Stimulated activated naive B cell treated with anti-CD40 and anti-IgM and Interleukin-4, amounts not matched to agents 10 μg/mL and 1 μg/mL and 100 μg/mL, for 72 hours (primary cell): ENCODE results near the gene ATP1A3.

Experiments
- ATAC-seq, 2 donors: fragments of 150-1000 bp; cut with Tn5 transposase; replicated peaks; 2 replicates each; pipeline ENCODE4 v1.10.0; 2021; ENCODE audit warnings: moderate library complexity in 1 of 2
- DNase-seq: peaks from one replicate; pipeline ENCODE4 v3.0.0; 2021
- H3K27ac Mint-ChIP-seq: one replicate; pipeline ENCODE4 v1.8.0; 2022; ENCODE audit warnings: mild to moderate bottlenecking, mixed read lengths
- H3K27me3 Mint-ChIP-seq, 2 donors: one replicate each; pipeline ENCODE4 v1.8.0; 2022; ENCODE audit warnings: mixed read lengths in 2 of 2
- H3K36me3 Mint-ChIP-seq, 2 donors: one replicate each; pipeline ENCODE4 v1.8.0; 2022; ENCODE audit warnings: mixed read lengths in 2 of 2, mild to moderate bottlenecking in 1 of 2
- H3K4me1 Mint-ChIP-seq, 2 donors: one replicate each; pipeline ENCODE4 v1.8.0; 2022; ENCODE audit warnings: mixed read lengths in 2 of 2, mild to moderate bottlenecking in 1 of 2
- H3K4me3 Mint-ChIP-seq, 2 donors: one replicate each; pipeline ENCODE4 v1.8.0; 2022; ENCODE audit warnings: mild to moderate bottlenecking in 2 of 2, mixed read lengths in 2 of 2, moderate library complexity in 1 of 2
- H3K9me3 Mint-ChIP-seq, 2 donors: one replicate each; pipeline ENCODE4 v1.8.0; 2022; ENCODE audit warnings: mixed read lengths in 2 of 2, mild to moderate bottlenecking in 1 of 2

Gene ATP1A3

GRCh38 chr19:41937525-41938468 is 56.2 kb downstream of the ATP1A3 start:
- H3K4me3 Mint-ChIP-seq, result peak overlapping the region; percentile 53 to 58
- H3K4me1 Mint-ChIP-seq, result peaks cover 50 to 72% of the 10 kb centered on the region in 2 donors
- H3K36me3 Mint-ChIP-seq, result peaks cover 2 to 13% of the 10 kb centered on the region in 2 donors
- H3K27ac Mint-ChIP-seq, result peak overlapping the region; percentile 43
- ATAC-seq (no peak), DNase-seq (no peak)
- no peaks in the 10 kb centered on the region for H3K9me3 Mint-ChIP-seq
- peaks cover 5 to 7% of the 10 kb centered on the region in 2 donors for H3K27me3 Mint-ChIP-seq

GRCh38 chr19:41936961-41937360 is 57.1 kb downstream of the ATP1A3 start:
- peaks cover 53 to 75% of the 10 kb centered on the region in 2 donors for H3K4me1 Mint-ChIP-seq
- DNase-seq (no peak), ATAC-seq (no peak)
- peak overlapping the region; percentile 37 for H3K27ac Mint-ChIP-seq
- peaks cover 5 to 7% of the 10 kb centered on the region in 2 donors for H3K27me3 Mint-ChIP-seq
- no peaks in the 10 kb centered on the region for H3K9me3 Mint-ChIP-seq
- H3K4me3 Mint-ChIP-seq, result peak overlapping the region in 1 of 2 donors; percentile 5
- peaks cover 2 to 11% of the 10 kb centered on the region in 2 donors for H3K36me3 Mint-ChIP-seq

GRCh38 chr19:41936416-41936850 is 57.6 kb downstream of the ATP1A3 start:
- Mint-ChIP-seq H3K36me3 (peaks cover 2 to 7% of the 10 kb centered on the region in 2 donors), H3K4me3 (no peak overlapping the region), H3K4me1 (peaks cover 48 to 73% of the 10 kb centered on the region in 2 donors), H3K9me3 (no peaks in the 10 kb centered on the region), H3K27me3 (peaks cover 5 to 7% of the 10 kb centered on the region in 2 donors), H3K27ac (peak overlapping the region; percentile 37)
- no peak for DNase-seq
- no peak for ATAC-seq

GRCh38 chr19:41935760-41936415 is 58.1 kb downstream of the ATP1A3 start:
- DNase-seq (no peak), ATAC-seq (no peak)
- Mint-ChIP-seq H3K27me3 (peaks cover 5 to 7% of the 10 kb centered on the region in 2 donors), H3K9me3 (no peaks in the 10 kb centered on the region), H3K4me1 (peaks cover 49 to 74% of the 10 kb centered on the region in 2 donors), H3K36me3 (peaks cover 2 to 4% of the 10 kb centered on the region in 2 donors), H3K27ac (no peak overlapping the region), H3K4me3 (no peak overlapping the region)

GRCh38 chr19:41934849-41935374 is 59.1 kb downstream of the ATP1A3 start:
- Mint-ChIP-seq H3K4me3 (peak overlapping the region; percentile 1 to 10), H3K4me1 (peaks cover 54 to 79% of the 10 kb centered on the region in 2 donors)

GRCh38 chr19:41933693-41934426 is 60.2 kb downstream of the ATP1A3 start:
- Mint-ChIP-seq H3K36me3 (no peaks in the 10 kb centered on the region), H3K27me3 (peaks cover 5 to 7% of the 10 kb centered on the region in 2 donors), H3K9me3 (no peaks in the 10 kb centered on the region), H3K4me3 (peak overlapping the region; percentile 5 to 23), H3K4me1 (peaks cover 57 to 86% of the 10 kb centered on the region in 2 donors), H3K27ac (peak overlapping the region; percentile 73)
- no peak for DNase-seq
- ATAC-seq, result peak; percentile 29

More at GRCh38 chr19:41934849-41935374, 59.1 kb downstream of the ATP1A3 start:
- no peaks in the 10 kb centered on the region for H3K9me3 Mint-ChIP-seq
- ATAC-seq, result peak; percentile 80 to 82
- peaks cover 5 to 7% of the 10 kb centered on the region in 2 donors for H3K27me3 Mint-ChIP-seq
- DNase-seq, result peak; percentile 79
- H3K27ac Mint-ChIP-seq, result peak overlapping the region; percentile 73
- peaks cover under 1 to 2% of the 10 kb centered on the region in 2 donors for H3K36me3 Mint-ChIP-seq

GRCh38 chr19:41932720-41933332 is 61.2 kb downstream of the ATP1A3 start:
- Mint-ChIP-seq H3K4me1 (peaks cover 58 to 82% of the 10 kb centered on the region in 2 donors), H3K27ac (peak overlapping the region; percentile 72), H3K4me3 (peak overlapping the region in 1 of 2 donors; percentile 5), H3K36me3 (no peaks in the 10 kb centered on the region), H3K27me3 (peaks cover 5 to 7% of the 10 kb centered on the region in 2 donors), H3K9me3 (no peaks in the 10 kb centered on the region)
- no peak for DNase-seq
- ATAC-seq, result no peak

- Mint-ChIP-seq H3K36me3 (no peaks in the 10 kb centered on the region), H3K4me3 (peak overlapping the region in 1 of 2 donors; percentile 5), H3K9me3 (no peaks in the 10 kb centered on the region), H3K4me1 (peaks cover 55 to 77% of the 10 kb centered on the region in 2 donors), H3K27me3 (peaks cover 5 to 7% of the 10 kb centered on the region in 2 donors), H3K27ac (peak overlapping the region; percentile 72)
- DNase-seq (no peak), ATAC-seq (no peak)
Observed at GRCh38 chr19:41932259-41932719, 61.7 kb downstream of the ATP1A3 start.

- DNase-seq (no peak), ATAC-seq (no peak)
- Mint-ChIP-seq H3K36me3 (no peaks in the 10 kb centered on the region), H3K4me1 (peaks cover 48 to 66% of the 10 kb centered on the region in 2 donors), H3K9me3 (no peaks in the 10 kb centered on the region), H3K27ac (no peak overlapping the region), H3K27me3 (peaks cover 5 to 7% of the 10 kb centered on the region in 2 donors), H3K4me3 (no peak overlapping the region)
Observed at GRCh38 chr19:41930926-41931592, 63.0 kb downstream of the ATP1A3 start.

- H3K36me3 Mint-ChIP-seq, result no peaks in the 10 kb centered on the region
- no peaks in the 10 kb centered on the region for H3K9me3 Mint-ChIP-seq
- H3K27ac Mint-ChIP-seq, result no peak overlapping the region
- peak overlapping the region in 1 of 2 donors; percentile 26 for H3K4me3 Mint-ChIP-seq
- H3K4me1 Mint-ChIP-seq, result peaks cover 45 to 61% of the 10 kb centered on the region in 2 donors
- peaks cover 2 to 6% of the 10 kb centered on the region in 2 donors for H3K27me3 Mint-ChIP-seq
- DNase-seq (no peak), ATAC-seq (peak in 1 of 2 donors; percentile 12)
Observed at GRCh38 chr19:41930322-41930722, 63.7 kb downstream of the ATP1A3 start.

- Mint-ChIP-seq H3K27me3 (no peaks in the 10 kb centered on the region), H3K4me1 (peaks cover 38 to 54% of the 10 kb centered on the region in 2 donors), H3K36me3 (no peaks in the 10 kb centered on the region), H3K27ac (no peak overlapping the region), H3K9me3 (no peaks in the 10 kb centered on the region), H3K4me3 (peak overlapping the region in 1 of 2 donors; percentile 87)
- ATAC-seq (no peak), DNase-seq (no peak)
Observed at GRCh38 chr19:41929536-41930071, 64.4 kb downstream of the ATP1A3 start.

GRCh38 chr19:41928754-41929535 is 65.1 kb downstream of the ATP1A3 start:
- ATAC-seq (peak; percentile 72 to 75), DNase-seq (no peak)
- H3K4me3 Mint-ChIP-seq, result peak overlapping the region in 1 of 2 donors; percentile 87
- H3K36me3 Mint-ChIP-seq, result no peaks in the 10 kb centered on the region
- H3K27me3 Mint-ChIP-seq, result no peaks in the 10 kb centered on the region
- no peaks in the 10 kb centered on the region for H3K9me3 Mint-ChIP-seq
- H3K4me1 Mint-ChIP-seq, result peaks cover 33 to 48% of the 10 kb centered on the region in 2 donors
- H3K27ac Mint-ChIP-seq, result peak overlapping the region; percentile 72
